ENCODE measurements around the gene COPZ1. TPM values are rescaled to one million over a fixed set of nuclear protein-coding genes. Genes with fewer than 3 reads are reported as not detected.
A peak's percentile ranks its signal among the peaks of the same experiment; 100 is the strongest.

COPZ1 gene
- total RNA-seq, 3 donors from 2014 or later = 84.0 to 115 (median 104) TPM

- Histone ChIP-seq H3K4me3 (no peak overlapping the region), H3K9me3 (no peaks in the 10 kb centered on the region), H3K36me3 (ENCODE audit: low read depth) (no peaks in the 10 kb centered on the region), H3K4me1 (ENCODE audit: low read depth) (no peaks in the 10 kb centered on the region)
- no peak for DNase-seq
- no peak for TF ChIP-seq CTCF (IDR thresholded peaks at IDR 0.05)
- ATAC-seq = no peak
- intact Hi-C loops (cut with DNase I, micrococcal nuclease) = loop anchor here in 1 of 2 donors (5.0 kb wide), 1 partner anchor 36 kb away; no protein-coding TSS in a partner anchor
Observed at GRCh38 chr12:54401119-54401518, 76.2 kb downstream of the COPZ1 start.

Small RNAs within 50 kb of the gene (microRNA-seq; reads per million reads assigned to microRNA genes)
- gene MIR148B = 212 reads per million, percentile 70 among the genes with 10 or more reads in this experiment

Other genes starting within 250 kb of the COPZ1 start
- 10 to 100 TPM; 26.2 to 39.4 (median 28.9) TPM for gene SMUG1, start 136.1 kb upstream of the COPZ1 start, total RNA-seq
- gene CBX5, start 45.0 kb upstream of the COPZ1 start, total RNA-seq = 10 to 100 TPM; 37.1 to 56.9 (median 50.5) TPM
- gene HNRNPA1, start 44.4 kb upstream of the COPZ1 start, total RNA-seq = 100 to 1,000 TPM; 580 to 894 (median 610) TPM
- gene NFE2, start 24.1 kb upstream of the COPZ1 start, total RNA-seq = under 1 TPM in 2 of 3 donors, not detected in 1; 0.25 to 0.31 TPM
- gene GPR84, start 39.4 kb downstream of the COPZ1 start, total RNA-seq = 1 to 10 TPM in 1 of 3 donors, under 1 TPM in 1, not detected in 1; 0.60 to 1.7 TPM
- gene ZNF385A, start 59.6 kb downstream of the COPZ1 start, total RNA-seq = 10 to 100 TPM in 2 of 3 donors, 1 to 10 TPM in 1; 3.5 to 15.0 (median 10.4) TPM
- gene ITGA5, start 94.1 kb downstream of the COPZ1 start, total RNA-seq = 100 to 1,000 TPM in 1 of 3 donors, 10 to 100 TPM in 1, 1 to 10 TPM in 1; 8.0 to 201 (median 61.8) TPM
- gene GTSF1, start 148.5 kb downstream of the COPZ1 start, total RNA-seq = not detected
- 10 to 100 TPM in 2 of 3 donors, 1 to 10 TPM in 1; 7.1 to 21.2 (median 20.1) TPM for gene NCKAP1L, start 172.6 kb downstream of the COPZ1 start, total RNA-seq
- gene PDE1B, start 224.5 kb downstream of the COPZ1 start, total RNA-seq = 1 to 10 TPM in 2 of 3 donors, under 1 TPM in 1; 0.35 to 4.0 (median 2.2) TPM

Measured in mucosa of descending colon (tissue), 3 donors.